Esophagus squamous epithelium (tissue), 4 donors: ENCODE results near the gene PLD6.

Source experiments
- POLR2A ChIP-seq, 4 donors: fragments of 450-650 bp; IDR thresholded peaks; one replicate each; pipeline ENCODE4 v1.6.1; 2017; ENCODE audit warnings: antibody characterized with exemption in 4 of 4, mild to moderate bottlenecking in 4 of 4, moderate library complexity in 3 of 4
- TF ChIP-seq, protein P1 (sequence below), 6 experiments: fragments of 450-650 bp in 4 of 6; fragments of 200-600 bp in 2 of 6; sonication (generic) in 2 of 6; IDR thresholded peaks; one replicate each; pipeline ENCODE4 v1.5.1; 2016 to 2019; ENCODE audit warnings: antibody characterized with exemption in 6 of 6, mild to moderate bottlenecking in 4 of 6, moderate library complexity in 4 of 6

DNA sequence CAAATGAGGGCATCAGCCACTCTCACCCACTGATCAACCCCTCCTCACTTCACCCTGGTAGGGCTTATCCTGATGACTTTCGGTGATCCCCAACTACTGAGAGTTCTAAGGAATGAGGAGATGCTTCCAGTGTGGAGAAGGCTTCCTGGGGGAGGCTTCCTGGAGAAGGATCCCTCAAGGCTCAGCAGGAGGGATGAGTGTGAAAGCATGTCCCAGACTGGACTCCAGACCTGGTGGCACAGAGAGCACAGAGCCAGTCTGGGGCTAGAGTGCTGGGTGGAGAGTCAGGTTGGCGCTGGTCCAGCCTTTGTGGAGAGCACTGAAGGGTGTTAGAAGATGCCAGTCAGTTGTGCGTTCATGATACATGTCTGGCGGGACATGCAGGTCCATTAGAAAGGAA lies 53.7 kb downstream of the PLD6 start:
- TF ChIP-seq, protein P1, sequence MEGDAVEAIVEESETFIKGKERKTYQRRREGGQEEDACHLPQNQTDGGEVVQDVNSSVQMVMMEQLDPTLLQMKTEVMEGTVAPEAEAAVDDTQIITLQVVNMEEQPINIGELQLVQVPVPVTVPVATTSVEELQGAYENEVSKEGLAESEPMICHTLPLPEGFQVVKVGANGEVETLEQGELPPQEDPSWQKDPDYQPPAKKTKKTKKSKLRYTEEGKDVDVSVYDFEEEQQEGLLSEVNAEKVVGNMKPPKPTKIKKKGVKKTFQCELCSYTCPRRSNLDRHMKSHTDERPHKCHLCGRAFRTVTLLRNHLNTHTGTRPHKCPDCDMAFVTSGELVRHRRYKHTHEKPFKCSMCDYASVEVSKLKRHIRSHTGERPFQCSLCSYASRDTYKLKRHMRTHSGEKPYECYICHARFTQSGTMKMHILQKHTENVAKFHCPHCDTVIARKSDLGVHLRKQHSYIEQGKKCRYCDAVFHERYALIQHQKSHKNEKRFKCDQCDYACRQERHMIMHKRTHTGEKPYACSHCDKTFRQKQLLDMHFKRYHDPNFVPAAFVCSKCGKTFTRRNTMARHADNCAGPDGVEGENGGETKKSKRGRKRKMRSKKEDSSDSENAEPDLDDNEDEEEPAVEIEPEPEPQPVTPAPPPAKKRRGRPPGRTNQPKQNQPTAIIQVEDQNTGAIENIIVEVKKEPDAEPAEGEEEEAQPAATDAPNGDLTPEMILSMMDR (IDR thresholded peaks at IDR 0.05): no peak
- no peak for TF ChIP-seq POLR2A (IDR thresholded peaks at IDR 0.05)
